Fibroblast of skin of abdomen (primary cell): ENCODE results near the gene ODAD3.
"Not testable (repeated sequence)": the region's sequence is repeated elsewhere in the genome, so short reads cannot be mapped to it uniquely, and the experiment has no call there.

Source experiments
- DNase-seq: peaks from one replicate; pipeline ENCODE4 v3.0.0-alpha.2; 2013

Gene ODAD3

GRCh38 chr19:11401808-11402543 is 32.9 kb downstream of the ODAD3 start:
- no peak for DNase-seq

DNA sequence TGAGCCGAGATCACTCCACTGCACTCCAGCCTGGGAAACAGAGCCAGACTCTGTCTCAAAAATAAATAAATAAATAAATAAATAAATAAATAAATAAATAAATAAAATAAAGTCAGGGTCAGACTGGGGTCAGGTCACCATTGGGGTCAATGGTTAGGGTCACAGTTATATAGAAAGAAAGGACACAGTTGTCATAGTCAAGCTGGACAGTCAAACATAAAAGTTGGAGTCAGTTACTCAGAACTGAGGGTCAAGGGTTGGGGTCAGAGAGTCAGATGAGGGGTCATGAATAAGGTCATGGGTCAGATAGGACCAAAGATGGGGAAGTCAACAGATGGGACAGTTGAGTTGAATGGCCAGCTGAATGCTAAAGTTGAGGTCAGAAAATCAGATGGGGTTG is 34.1 kb downstream of the ODAD3 start:
- no peak for DNase-seq

DNA sequence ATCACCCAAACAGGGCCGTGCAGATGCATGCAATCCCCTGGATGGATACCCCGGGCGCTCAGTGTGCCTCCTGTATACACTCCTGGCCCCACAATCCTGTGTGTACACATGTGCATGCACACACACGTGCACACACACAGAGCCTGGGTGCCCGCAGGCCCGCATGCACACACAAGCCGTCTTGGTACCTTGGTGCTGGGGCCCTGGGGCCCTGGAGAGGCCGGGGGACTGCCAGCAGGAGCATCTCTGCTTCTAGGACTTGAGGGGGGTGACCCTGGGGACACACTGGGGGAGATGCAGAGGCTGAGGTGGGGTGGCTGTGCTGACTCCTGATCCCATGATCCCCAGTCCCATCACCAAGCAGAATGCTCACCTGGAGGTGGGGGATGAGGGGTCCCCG is 35.3 kb downstream of the ODAD3 start:
- no peak for DNase-seq

GRCh38 chr19:11397089-11397610 is 37.8 kb downstream of the ODAD3 start:
- DNase-seq = no peak

DNA sequence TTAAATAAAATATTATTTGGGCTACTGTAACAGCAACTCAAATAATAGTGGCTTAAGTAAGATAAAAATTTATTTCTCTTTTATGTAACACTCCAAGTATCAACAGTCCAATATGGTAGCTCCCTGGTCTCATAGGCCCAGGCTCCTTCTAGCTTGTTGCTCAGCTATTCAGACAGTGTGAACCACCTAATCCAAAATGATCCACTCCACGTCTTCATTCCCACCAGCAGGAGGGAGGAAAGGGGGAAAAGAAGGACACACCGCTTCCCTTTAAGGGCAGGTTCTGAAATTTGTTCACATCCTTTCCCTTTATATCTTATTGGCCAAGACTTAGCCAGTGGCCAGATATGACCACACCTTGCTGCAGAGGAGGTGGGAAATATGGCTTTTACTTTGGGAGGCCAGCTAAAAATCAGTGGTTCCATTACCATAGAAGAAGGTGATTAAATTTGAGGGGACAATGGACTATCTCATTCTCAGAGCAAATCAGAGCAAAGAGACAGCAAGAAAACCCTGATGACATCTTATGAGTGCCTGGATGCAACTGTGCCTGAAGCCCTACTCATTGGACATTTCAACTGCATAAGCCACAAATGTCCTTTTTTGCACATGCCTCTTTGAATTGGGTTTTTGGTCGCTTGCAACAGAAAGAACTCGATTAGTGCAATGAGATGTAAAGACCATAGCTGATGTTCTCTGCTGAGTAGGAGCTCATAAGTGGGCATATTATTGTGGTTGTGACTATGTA is 43.8 kb downstream of the ODAD3 start:
- no peak for DNase-seq

GRCh38 chr19:11390359-11390758 is 44.6 kb downstream of the ODAD3 start:
- no peak for DNase-seq

DNA sequence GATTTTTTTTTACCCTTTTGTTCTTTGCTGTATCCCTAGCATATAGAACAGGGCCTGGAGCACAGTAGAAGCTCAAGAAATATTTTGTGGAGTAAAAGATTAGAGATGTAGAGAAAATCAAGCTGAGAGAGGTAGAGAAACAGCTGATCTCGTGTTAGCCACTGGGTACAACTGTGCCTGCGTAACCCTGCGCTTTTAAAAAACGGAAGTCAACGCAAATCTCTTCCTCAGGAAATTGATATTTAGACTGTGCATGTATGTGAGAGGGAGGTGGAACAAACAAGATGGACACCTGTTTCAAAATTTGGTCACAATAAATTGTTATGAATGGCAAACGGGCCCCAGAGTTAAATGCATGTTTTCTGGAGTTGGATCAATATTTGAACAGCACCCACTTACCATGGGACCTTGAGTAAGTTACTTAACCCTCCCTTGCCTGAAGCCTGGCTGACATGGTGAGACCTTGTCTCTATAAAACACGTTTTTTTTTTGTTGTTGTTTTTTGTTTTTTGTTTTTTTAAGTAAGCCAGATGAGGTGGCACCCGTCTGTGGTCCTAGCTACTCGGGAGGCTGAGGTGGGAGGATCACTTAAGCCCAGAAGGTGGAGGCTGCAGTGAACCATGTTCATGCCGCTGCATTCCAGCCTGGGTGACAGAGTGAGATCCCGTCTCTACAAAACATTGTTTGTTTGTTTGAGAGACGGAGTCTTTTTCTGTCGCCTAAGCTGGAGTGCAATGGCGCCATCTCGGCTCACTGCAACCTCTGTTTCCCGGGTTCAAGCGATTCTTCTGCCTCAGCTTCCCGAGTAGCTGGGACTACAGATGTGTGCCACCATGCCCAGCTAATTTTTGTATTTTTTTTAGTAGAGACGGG is 47.5 kb downstream of the ODAD3 start:
- no peak for DNase-seq

GRCh38 chr19:11384778-11385129 is 50.2 kb downstream of the ODAD3 start:
- DNase-seq = no peak

DNA sequence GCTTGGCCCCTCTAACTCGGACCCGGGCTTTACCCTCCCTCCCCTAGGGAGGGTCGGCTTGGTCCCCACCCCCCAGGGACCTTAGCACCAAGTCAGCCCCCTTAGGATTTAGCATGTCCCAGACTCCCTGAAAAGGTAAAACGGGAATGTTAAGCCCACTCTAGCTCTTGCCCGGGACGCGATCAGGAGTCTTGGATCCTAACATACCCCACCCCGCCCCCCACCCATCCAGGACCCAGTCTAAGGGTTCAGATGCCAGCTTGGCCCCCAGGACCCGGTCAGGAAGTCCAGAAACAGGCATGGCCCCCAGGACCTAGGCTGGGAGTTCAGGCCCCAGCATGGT is 51.2 kb downstream of the ODAD3 start:
- DNase-seq = no peak

DNA sequence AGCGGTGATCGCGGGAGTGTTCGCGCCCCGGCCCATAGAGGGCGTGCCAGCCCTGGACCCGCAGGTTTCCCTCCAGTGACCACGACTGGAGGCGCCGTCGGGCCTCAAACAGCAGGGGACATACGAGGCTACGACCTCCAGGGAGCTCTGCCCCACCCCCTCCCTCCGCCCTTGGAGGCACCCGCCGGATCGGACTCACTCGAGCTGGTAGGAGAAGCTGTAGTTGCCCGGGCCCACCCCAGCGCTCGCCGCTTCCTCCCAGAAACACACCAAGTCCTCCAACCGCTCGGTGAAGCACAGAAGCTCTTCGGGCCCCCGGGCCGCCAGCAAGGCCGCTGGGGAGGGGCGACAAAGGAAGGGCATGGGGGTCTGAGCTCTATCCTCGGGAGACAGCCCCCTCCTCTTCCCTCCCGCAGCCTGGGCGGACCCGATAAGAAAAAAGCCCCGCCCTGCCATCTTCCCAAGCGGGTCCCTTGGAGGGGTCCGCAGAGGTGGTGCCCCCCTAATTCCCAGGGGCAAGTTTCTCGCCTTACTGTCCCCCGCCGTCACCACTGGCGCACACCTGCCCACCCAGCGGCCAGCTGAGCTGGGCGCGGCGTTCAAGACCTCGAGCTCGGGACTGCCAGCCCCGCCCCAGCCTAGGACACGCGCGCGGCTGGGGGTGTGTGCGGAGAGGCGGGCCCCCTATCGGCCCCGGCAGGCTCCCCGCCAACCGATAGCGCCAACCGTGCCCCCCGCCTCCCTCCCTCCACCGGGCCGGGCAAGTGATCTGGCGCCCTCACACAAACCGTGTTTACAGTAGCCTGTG is 51.8 kb downstream of the ODAD3 start:
- no peak for DNase-seq

GRCh38 chr19:11380653-11381537 is 54.0 kb downstream of the ODAD3 start:
- peak; percentile 95 for DNase-seq

GRCh38 chr19:11379857-11380350 is 55.0 kb downstream of the ODAD3 start:
- DNase-seq = no peak

DNA sequence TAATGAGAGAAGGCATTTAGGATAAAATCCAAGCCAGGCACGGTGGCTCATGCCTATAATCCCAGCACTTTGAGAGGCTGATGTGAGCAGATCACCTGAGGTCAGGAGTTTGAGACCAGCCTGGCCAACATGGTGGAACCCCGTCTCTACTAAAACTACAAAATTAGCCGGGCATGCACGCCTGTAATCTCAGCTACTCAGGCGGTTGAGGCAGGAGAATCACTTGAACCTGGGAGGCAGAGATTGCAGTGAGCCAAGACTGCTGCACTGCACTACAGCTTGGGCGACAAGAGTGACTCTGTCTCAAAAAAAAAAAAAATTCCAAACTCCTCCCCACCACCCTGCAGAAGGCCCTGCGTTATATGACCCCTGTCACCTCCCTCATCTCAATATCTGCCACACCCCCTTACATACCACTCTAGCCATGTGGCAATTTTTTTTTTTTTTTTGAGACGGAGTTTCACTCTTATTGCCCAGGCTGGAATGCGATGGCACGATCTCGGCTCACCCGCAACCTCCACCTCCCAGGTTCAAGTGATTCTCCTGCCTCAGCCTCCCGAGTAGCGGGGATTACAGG is 55.6 kb downstream of the ODAD3 start:
- DNase-seq = not testable (repeated sequence)

GRCh38 chr19:11378319-11379189 is 56.4 kb downstream of the ODAD3 start:
- DNase-seq = peak; percentile 73

DNA sequence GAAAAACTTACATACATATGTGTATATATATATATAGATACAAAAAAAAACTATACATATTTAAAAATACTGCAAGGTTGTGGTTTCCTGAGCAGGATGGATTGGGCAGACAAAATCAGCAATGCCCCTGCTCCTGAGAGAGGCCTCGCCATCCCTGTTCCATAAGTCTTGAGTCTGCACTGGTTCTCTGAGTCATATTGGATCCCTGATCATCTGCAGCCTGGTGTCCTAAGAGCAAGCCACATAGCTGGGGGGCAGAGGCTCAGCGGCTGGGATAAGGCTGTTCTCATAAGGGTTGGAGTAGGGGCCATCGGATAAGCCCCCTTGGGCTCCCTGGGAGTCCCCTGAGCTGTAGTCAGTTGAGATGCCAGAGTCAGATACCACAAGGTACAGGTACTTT is 57.2 kb downstream of the ODAD3 start:
- DNase-seq = peak; percentile 38

DNA sequence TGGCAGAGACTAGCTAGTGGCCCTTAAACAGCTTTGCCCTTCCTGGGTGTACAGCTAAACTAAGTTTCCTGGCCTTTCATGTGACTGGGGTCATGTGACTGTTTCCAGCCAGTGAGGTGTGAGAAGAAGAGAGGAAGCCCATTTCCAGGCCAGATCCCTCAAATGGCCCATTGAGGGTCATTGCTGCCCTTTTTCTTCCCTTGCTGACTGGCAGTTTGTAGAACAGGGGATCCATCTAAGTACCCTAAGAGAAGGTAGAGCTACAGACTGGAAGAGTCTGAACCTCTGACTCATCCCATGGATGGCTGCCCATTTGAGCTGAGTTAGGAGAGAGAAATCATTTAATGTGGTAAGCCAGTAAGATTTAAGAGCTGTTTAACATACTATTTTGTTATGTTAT is 57.7 kb downstream of the ODAD3 start:
- peak; percentile 96 for DNase-seq

DNA sequence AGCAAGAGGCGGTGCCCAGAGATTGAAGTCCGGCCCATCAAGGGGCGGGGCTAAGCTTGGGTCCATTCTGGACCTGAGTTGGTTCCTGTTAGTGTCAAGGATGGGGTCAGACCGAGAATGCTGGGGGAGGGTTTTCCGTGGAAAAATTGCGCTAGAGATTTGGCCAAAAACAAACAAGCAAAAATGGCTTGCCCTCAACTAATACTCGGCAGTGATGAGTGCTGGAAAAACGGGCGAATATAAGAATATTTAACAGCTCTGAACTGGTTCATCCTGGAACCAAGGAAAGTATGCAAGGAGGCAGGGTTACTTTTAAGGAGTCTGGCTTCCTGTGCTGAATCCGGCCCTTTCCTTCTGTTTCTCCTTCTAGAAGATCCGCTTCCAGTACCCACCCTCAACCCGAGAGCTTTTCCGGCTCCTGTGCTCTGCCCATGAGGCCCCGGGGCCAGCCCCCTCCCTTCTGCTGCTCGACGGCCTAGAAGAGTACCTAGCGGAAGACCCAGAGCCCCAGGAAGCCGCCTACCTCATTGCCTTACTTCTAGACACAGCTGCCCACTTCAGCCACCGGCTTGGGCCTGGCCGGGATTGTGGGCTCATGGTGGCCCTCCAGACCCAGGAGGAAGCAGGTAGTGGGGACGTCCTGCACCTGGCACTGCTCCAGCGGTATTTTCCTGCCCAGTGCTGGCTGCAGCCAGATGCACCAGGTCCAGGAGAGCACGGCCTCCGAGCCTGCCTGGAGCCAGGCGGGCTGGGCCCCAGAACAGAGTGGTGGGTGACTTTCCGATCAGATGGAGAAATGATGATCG is 59.6 kb downstream of the ODAD3 start:
- no peak for DNase-seq

DNA sequence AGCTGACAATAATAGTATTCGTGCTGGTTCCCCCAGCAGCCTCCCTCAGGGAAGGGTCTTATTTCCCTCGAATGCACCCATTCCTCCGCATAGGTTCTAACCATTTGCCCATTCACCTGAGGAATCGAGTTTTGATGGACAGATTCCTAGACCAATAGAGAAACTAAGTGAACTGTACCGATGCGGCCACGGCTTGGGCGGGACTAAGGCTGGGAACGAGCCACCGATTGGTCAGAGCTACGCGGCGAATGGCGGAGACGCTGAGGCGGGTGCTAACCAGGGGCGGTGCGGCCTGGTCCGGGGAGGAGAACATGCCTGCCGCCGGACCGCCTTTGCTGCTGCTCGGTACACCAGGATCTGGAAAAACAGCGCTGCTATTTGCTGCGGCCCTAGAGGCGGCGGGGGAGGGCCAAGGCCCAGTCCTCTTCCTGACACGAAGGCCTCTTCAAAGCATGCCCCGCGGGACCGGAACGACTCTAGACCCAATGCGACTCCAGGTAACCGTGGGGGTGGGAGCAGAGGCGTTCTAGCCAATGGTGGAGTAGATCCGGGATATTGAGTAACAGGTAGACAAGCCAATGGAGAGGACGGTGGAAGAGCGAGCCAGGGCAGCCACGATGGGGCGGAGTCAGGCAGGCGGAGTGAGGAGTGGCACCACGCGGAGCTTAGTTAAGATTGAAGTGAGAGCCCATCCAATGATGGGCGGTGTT is 60.3 kb downstream of the ODAD3 start, which contains the start of gene SWSAP1:
Gene SWSAP1, plus strand, starts transcription at position 234 of the 710 bp plus-strand sequence. Its CDS starts 15 bp downstream, at position 249.
- peak; percentile 99 for DNase-seq
